ENCODE results near the gene CLBA1. TPM values are rescaled to one million over a fixed set of nuclear protein-coding genes. Genes with fewer than 3 reads are reported as not detected.

CLBA1 gene
- total RNA-seq, 1 donor from 2014 or later = 1.4 TPM

DNA sequence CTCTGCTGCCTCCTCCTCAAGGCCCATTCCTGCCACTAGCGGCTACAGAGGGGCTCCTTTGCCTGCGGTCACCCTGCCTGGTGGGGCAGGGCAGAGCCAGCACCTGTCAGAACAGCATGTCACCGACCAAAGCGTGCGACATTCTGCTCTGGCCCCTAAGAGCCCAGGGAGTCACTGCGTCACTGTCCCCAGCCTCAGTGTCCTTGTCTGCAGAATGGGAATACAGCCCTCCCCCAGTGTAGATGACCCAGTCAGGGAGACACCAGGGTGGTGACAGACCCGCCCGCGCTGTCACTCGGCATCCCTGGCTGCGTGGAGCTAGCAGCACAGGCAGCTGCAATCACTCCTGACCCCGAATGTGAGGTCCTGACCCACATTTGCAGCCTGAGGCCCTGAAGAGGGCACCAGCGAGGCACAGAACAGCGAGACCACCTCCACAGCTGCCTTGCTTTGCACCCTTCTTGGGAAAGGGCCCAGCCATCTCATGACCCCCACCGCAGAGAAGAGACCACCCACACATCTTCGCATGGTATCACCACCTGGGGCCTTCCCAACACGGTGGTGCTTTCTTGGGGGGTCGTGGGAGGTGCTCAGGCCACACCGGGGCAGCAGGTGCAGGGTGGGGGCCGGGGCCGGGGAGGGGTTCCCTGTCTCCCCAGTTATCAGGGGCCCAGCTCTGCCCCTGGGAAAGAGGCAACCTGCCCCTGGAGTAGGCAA, 9.9 kb upstream of the CLBA1 start:
- Mint-ChIP-seq H3K4me3 (ENCODE audit: low read depth) (no peak overlapping the region), H3K4me1 (ENCODE audit: low read depth) (peaks cover 5% of the 10 kb centered on the region), H3K9me3 (no peaks in the 10 kb centered on the region), H3K27me3 (ENCODE audit: low read depth) (peaks cover 19% of the 10 kb centered on the region), H3K36me3 (ENCODE audit: low read depth) (no peaks in the 10 kb centered on the region), H3K27ac (no peak overlapping the region)
- intact Hi-C loops (cut with micrococcal nuclease) = loop anchor here (1.0 kb wide), 1 partner anchor 70 kb away; no protein-coding TSS in a partner anchor
- DNase-seq (ENCODE audit: low spot score) = no peak

DNA sequence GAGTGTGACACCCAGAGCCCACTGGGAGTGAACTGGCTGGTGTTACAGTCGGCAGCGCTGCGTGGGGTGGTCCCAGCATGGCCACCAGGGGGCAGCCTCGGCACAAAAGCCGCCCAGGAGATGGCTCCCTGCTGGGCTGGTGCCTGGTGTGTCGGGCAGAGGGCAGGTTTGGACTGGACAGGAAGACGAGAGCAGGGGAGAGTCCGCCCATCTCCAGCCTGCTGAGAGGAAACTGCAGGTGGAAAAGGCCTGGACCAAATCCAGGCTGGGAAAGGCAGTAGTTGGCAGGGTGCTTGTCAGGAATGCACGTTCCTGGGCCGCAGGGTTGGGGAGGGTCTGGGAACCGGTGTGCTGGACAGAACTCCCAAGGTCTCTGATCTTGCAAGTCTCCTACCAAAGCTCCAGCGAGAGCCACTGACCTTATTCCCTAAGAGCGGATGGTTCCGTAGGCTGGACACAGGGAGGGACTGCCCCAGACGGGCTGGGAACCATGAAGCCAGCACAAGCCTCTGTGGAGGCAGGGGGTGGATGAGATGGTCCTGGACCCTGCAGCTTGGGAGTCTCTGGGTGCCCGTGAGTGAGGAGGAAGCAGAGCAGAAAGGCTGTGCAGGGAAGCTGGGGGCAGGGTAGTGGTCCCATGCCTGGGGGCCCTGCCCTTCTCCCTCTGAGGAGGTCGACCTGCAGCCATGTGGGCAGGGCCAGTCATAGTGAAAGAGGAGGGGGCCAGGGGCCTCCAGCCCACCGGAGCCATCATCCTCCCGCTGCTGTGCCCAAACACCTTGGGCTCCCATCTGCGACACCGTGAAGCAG, 9.2 kb upstream of the CLBA1 start:
- Mint-ChIP-seq H3K4me3 (ENCODE audit: low read depth) (peak overlapping the region; percentile 60), H3K27me3 (ENCODE audit: low read depth) (peaks cover 19% of the 10 kb centered on the region), H3K36me3 (ENCODE audit: low read depth) (no peaks in the 10 kb centered on the region)

DNA sequence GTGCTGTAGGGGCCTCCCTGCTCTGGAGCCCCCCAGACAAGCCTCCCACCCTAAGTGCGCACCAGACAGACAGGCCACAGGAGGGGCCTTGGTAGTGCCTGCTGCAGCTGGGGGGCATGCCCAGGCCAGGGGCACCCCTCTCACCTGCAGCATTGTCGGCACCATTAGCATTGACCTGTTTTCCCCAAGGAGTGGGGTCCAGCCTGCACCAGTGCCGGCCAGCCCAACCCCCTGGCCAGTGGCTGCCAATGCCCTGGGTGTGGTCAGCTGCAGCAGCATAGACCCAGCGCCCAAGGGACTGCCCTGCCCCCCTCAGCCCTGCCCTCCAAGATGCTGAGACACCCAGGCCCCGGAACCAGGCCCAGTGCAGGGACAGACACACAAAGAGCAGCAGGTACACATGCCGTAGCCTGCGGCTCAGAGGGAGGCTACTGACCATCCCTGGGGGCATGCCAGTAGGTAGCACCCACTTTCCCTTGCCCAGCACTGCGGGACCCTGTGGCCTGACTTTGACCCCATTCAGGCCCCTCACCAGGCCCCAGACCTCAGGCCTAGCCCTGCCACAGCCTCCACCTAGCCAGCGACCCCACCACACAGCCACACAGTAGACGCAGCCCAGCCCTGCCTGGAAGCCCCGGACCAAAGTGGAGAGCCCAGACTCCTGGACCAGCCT, 8.4 kb upstream of the CLBA1 start:
- no peak overlapping the region for H3K27ac Mint-ChIP-seq
- H3K4me3 Mint-ChIP-seq (ENCODE audit: low read depth) = peak overlapping the region; percentile 74
- no peaks in the 10 kb centered on the region for H3K36me3 Mint-ChIP-seq (ENCODE audit: low read depth)
- H3K9me3 Mint-ChIP-seq = no peaks in the 10 kb centered on the region
- peaks cover 19% of the 10 kb centered on the region for H3K27me3 Mint-ChIP-seq (ENCODE audit: low read depth)
- peaks cover 5% of the 10 kb centered on the region for H3K4me1 Mint-ChIP-seq (ENCODE audit: low read depth)
- intact Hi-C loops (cut with micrococcal nuclease) = no loop called here
- DNase-seq (ENCODE audit: low spot score) = no peak

More for the DNA sequence above, 9.2 kb upstream of the CLBA1 start:
- no peaks in the 10 kb centered on the region for H3K9me3 Mint-ChIP-seq
- intact Hi-C loops (cut with micrococcal nuclease) = loop anchor here (1.0 kb wide), 1 partner anchor 69 kb away; no protein-coding TSS in a partner anchor
- peaks cover 5% of the 10 kb centered on the region for H3K4me1 Mint-ChIP-seq (ENCODE audit: low read depth)
- no peak overlapping the region for H3K27ac Mint-ChIP-seq
- DNase-seq (ENCODE audit: low spot score) = peak; percentile 78

DNA sequence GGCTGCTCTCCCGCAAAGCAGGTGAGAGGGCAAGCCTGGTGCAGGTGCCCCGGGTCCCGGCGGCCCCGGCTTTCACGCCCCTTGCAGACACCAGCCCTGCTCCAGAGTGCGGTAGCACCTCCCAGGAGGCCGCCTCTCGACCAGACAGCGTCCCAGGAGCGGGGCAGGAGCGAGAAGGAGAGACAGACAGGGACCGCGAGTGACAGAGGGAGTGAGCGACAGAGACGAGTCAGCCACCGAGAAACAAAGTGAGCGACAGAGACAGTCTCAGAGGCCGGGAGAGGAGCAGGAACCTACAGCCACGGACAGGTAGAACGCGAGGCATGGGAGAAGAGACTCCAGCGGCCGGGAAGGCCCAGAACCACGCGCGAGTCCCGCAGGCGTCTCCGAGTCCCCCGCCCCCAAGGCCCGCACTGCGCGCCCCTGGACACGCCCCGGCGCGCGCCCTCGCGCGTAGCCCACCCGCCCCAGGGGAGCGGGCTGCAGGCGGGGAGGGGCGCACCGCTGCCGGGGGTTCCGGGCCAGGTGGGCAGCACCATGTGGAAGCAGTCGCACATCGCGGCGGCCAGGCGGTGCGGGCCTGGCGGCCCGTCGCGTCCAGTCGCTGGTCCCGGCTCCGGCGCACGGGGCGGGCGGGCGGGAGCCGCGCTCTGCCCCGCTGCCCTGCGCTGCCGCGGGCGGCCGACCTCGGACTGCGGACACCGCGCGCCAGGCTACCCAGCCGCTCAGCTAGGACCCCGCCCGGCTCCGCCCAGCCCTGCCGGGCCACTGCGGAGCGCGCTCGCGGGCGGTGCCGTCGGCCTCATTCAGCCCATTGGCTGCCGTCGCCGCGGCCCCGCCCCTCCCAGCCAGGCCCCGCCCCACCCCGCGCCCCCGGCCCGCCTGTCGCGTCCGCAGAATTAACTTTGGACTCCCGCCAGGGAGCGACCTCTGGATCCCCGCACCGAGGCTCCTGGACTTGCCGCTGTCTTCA, 7.6 kb upstream of the CLBA1 start, which contains the start of gene AHNAK2:
Gene AHNAK2 (minus strand): TSS at position 694 of the 973 bp plus-strand sequence. CDS start 137 bp downstream, at position 557.
- intact Hi-C loops (cut with micrococcal nuclease) = no loop called here
- peak within 1 kb of the TSS; percentile 74 for H3K4me3 Mint-ChIP-seq (ENCODE audit: low read depth)
- no peak within 1 kb of the TSS for H3K27ac Mint-ChIP-seq
- peaks cover 19% of the 10 kb centered on the region for H3K27me3 Mint-ChIP-seq (ENCODE audit: low read depth)
- no peaks in the 10 kb centered on the region for H3K36me3 Mint-ChIP-seq (ENCODE audit: low read depth)
- no peaks in the 10 kb centered on the region for H3K9me3 Mint-ChIP-seq
- H3K4me1 Mint-ChIP-seq (ENCODE audit: low read depth) = peaks cover 5% of the 10 kb centered on the region
- peak; percentile 51 for DNase-seq (ENCODE audit: low spot score)

GRCh38 chr14:104978746-104979691, 6.6 kb upstream of the CLBA1 start:
- Mint-ChIP-seq H3K9me3 (no peaks in the 10 kb centered on the region), H3K4me3 (ENCODE audit: low read depth) (no peak overlapping the region), H3K27ac (no peak overlapping the region), H3K27me3 (ENCODE audit: low read depth) (peaks cover 19% of the 10 kb centered on the region), H3K36me3 (ENCODE audit: low read depth) (no peaks in the 10 kb centered on the region), H3K4me1 (ENCODE audit: low read depth) (peaks cover 5% of the 10 kb centered on the region)
- intact Hi-C loops (cut with micrococcal nuclease) = no loop called here
- no peak for DNase-seq (ENCODE audit: low spot score)

DNA sequence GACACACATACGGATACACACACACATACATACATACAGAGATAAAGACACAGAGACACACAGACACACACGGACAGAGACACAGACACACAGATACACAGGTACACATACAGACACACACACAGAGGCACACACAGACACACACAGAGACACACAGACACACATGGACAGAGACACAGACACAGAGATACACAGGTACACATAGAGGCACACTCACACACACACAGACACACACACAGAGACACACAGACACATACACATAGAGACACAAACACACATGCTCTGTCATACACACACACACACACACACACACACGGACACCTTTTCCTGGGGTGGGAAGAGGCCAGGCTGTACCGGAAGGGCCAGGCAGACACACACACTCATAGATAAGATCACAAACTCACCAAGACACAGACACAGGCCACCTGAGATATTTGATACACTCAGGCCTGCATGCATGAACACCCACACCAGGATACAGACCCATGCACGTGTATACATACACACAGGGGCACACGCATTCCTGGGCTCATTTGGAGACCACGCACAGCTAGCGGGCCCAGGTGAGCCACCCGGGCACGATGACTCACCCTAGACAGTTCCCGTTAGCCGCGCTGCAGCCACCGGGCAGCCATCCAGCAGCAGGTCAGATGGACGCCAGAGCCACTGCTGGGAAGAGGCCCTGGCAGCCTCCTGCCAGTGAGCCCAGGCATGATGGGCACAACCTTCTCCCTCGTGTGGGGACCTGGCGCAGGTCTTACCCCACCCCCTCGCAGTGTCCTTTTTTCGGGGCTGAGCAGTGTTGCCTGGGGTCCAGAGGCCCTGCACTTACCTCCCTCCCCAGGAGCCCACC, 5.6 kb upstream of the CLBA1 start:
- intact Hi-C loops (cut with micrococcal nuclease) = no loop called here
- H3K4me1 Mint-ChIP-seq (ENCODE audit: low read depth) = peaks cover 5% of the 10 kb centered on the region

DNA sequence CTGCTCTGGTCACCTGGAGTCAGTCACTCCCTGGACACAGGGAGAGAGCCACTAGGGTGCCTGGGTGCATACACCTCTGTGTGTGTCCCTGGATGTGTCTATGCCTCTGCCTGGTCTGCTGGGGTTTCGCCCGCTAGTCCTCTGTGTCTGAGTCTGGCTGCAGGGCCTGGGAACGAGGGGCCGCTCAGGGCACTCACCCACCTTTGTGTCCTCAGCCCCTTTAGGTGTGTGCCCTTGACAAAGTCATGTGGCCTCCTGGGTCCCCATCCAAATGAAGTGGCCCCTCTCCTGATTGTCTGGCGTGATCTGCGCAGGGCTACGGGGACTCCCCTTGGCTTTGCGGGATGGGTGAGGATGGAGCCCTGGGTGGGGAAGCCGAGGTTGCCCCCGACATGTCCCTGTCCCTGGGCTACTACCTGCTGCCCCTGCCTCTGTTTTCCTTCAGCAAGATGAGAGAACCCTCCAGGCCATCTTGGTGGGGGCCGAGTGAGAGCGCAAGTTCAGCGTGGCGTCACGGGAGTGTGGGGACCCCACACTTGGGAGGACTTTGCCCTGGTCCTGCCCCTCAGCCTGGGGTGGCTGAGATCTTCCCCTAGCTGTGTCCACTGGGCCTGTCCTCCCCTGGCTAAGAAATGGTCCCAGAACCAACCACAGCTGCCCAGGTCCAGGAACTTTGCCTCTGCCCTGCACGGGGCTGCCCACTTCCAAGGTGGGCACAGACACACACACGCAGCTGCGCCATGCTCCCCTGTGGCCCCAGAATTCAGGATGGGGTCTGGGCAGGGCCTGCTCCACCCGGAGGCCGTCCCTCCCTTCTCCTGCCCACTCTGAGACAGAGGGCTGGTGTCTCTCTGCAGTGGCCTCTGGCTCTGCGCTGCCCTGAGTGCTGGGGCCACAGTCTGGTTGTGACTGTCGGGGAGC, 4.7 kb upstream of the CLBA1 start:
- peaks cover 5% of the 10 kb centered on the region for H3K4me1 Mint-ChIP-seq (ENCODE audit: low read depth)
- peaks cover 19% of the 10 kb centered on the region for H3K27me3 Mint-ChIP-seq (ENCODE audit: low read depth)
- no peak for DNase-seq (ENCODE audit: low spot score)
- H3K4me3 Mint-ChIP-seq (ENCODE audit: low read depth) = no peak overlapping the region
- no peaks in the 10 kb centered on the region for H3K36me3 Mint-ChIP-seq (ENCODE audit: low read depth)
- no peaks in the 10 kb centered on the region for H3K9me3 Mint-ChIP-seq
- intact Hi-C loops (cut with micrococcal nuclease) = no loop called here
- H3K27ac Mint-ChIP-seq = no peak overlapping the region

More for the DNA sequence above, 5.6 kb upstream of the CLBA1 start:
- DNase-seq (ENCODE audit: low spot score) = no peak
- H3K36me3 Mint-ChIP-seq (ENCODE audit: low read depth) = no peaks in the 10 kb centered on the region
- H3K27me3 Mint-ChIP-seq (ENCODE audit: low read depth) = peaks cover 19% of the 10 kb centered on the region
- no peak overlapping the region for H3K4me3 Mint-ChIP-seq (ENCODE audit: low read depth)
- no peak overlapping the region for H3K27ac Mint-ChIP-seq
- no peaks in the 10 kb centered on the region for H3K9me3 Mint-ChIP-seq

- H3K9me3 Mint-ChIP-seq = no peaks in the 10 kb centered on the region
- no peak overlapping the region for H3K4me3 Mint-ChIP-seq (ENCODE audit: low read depth)
- no peak overlapping the region for H3K27ac Mint-ChIP-seq
- H3K27me3 Mint-ChIP-seq (ENCODE audit: low read depth) = peaks cover 16% of the 10 kb centered on the region
- peaks cover 3% of the 10 kb centered on the region for H3K4me1 Mint-ChIP-seq (ENCODE audit: low read depth)
- H3K36me3 Mint-ChIP-seq (ENCODE audit: low read depth) = no peaks in the 10 kb centered on the region
- intact Hi-C loops (cut with micrococcal nuclease) = no loop called here
- no peak for DNase-seq (ENCODE audit: low spot score)
Observed at GRCh38 chr14:104981699-104982541, 3.7 kb upstream of the CLBA1 start.

GRCh38 chr14:104982548-104983230, 2.9 kb upstream of the CLBA1 start:
- no peaks in the 10 kb centered on the region for H3K9me3 Mint-ChIP-seq
- H3K4me3 Mint-ChIP-seq (ENCODE audit: low read depth) = no peak overlapping the region
- no peak for DNase-seq (ENCODE audit: low spot score)
- no peaks in the 10 kb centered on the region for H3K36me3 Mint-ChIP-seq (ENCODE audit: low read depth)
- intact Hi-C loops (cut with micrococcal nuclease) = no loop called here
- peaks cover 18% of the 10 kb centered on the region for H3K27me3 Mint-ChIP-seq (ENCODE audit: low read depth)
- peaks cover 5% of the 10 kb centered on the region for H3K4me1 Mint-ChIP-seq (ENCODE audit: low read depth)
- no peak overlapping the region for H3K27ac Mint-ChIP-seq

Measured in activated T-helper 2 cell treated with anti-CD3 and anti-CD28 coated beads, Interferon-gamma antibody, Interleukin-2, Interleukin-4, amounts not matched to agents 10 μg/mL and 5 μg/mL and 100 μg/mL, durations not matched to agents 14 hours and 24 hours and 36 hours (primary cell).